GM10266 (cell line): ENCODE measurements around the gene CLEC4E.
"Not testable (repeated sequence)": the region's sequence is repeated elsewhere in the genome, so short reads cannot be mapped to it uniquely, and the experiment has no call there.

Experiments used
- DNase-seq: peaks from one replicate; pipeline ENCODE4 v3.0.0; 2012; ENCODE audit errors: extremely low spot score
- CTCF ChIP-seq: IDR thresholded peaks from 2 replicates; pipeline ENCODE4 v1.5.1; 2012; ENCODE audit warnings: mild to moderate bottlenecking, low read depth; ENCODE audit not compliant: control insufficient read depth, insufficient read depth; ENCODE audit errors: missing control alignments

CLEC4E gene

GRCh38 chr12:8540831-8541230 is at the start of gene CLEC4E:
Gene CLEC4E, minus strand, starts transcription at chr12:8540905. Its CDS starts 108 bp downstream, at chr12:8540797.
- not testable (repeated sequence) for DNase-seq

GRCh38 chr12:8589679-8590078 is 49.0 kb upstream of the CLEC4E start:
- DNase-seq: no peak
- TF ChIP-seq CTCF: no peak

- not testable (repeated sequence) for DNase-seq
These were observed 43.8 kb upstream of the CLEC4E start for GRCh38 chr12:8584478-8584877.

- no peak for DNase-seq
- no peak for TF ChIP-seq CTCF
These were observed 43.3 kb upstream of the CLEC4E start for GRCh38 chr12:8584004-8584403.

- TF ChIP-seq CTCF: no peak
- no peak for DNase-seq
These were observed 40.5 kb upstream of the CLEC4E start for GRCh38 chr12:8581098-8581784.

- no peak for DNase-seq
- TF ChIP-seq CTCF: no peak
These were observed 37.2 kb upstream of the CLEC4E start for GRCh38 chr12:8577879-8578278.

- TF ChIP-seq CTCF: no peak
- no peak for DNase-seq
These were observed 31.8 kb upstream of the CLEC4E start for GRCh38 chr12:8572507-8572906.

- TF ChIP-seq CTCF: no peak
- DNase-seq: no peak
These were observed 25.8 kb upstream of the CLEC4E start for GRCh38 chr12:8566525-8566924.

GRCh38 chr12:8566052-8566451 is 25.3 kb upstream of the CLEC4E start:
- not testable (repeated sequence) for DNase-seq
